Hepatocyte (in vitro differentiated cells): Measurements from ENCODE around the gene ALG8.

ENCODE experiments used
- EZH2phosphoT487 ChIP-seq: fragments of 200-600 bp; sonication (generic); IDR thresholded peaks from one replicate; pipeline ENCODE4 v1.6.1; 2018; ENCODE audit warnings: antibody characterized with exemption, mild to moderate bottlenecking, low read depth, moderate library complexity; ENCODE audit not compliant: unreplicated experiment, severe bottlenecking
- TF ChIP-seq, protein P1 (sequence below): fragments of 200-600 bp; sonication (generic); IDR thresholded peaks from 2 replicates; pipeline ENCODE4 v1.5.1; 2016; ENCODE audit warnings: antibody characterized with exemption, mild to moderate bottlenecking; ENCODE audit not compliant: poor library complexity

DNA sequence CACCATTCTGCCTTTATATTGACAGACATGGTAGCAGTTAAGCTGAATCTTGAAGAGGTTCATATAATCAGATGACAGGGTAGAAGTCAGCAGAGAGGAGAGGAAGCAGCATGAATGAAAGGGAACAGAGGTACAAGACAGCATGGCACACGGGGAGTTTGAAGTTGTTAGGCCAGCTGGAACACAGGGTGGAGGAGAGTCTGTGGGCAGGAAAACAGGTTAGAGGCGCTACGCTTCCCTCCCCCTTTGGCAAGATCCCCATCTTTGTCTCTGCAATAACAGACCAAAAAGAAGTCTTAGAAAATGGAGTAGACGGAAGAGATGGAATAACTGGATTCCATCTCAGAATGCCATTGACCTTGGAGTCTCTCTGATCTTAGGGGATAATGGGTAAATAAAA is 39.8 kb downstream of the ALG8 start:
- TF ChIP-seq, protein P1, sequence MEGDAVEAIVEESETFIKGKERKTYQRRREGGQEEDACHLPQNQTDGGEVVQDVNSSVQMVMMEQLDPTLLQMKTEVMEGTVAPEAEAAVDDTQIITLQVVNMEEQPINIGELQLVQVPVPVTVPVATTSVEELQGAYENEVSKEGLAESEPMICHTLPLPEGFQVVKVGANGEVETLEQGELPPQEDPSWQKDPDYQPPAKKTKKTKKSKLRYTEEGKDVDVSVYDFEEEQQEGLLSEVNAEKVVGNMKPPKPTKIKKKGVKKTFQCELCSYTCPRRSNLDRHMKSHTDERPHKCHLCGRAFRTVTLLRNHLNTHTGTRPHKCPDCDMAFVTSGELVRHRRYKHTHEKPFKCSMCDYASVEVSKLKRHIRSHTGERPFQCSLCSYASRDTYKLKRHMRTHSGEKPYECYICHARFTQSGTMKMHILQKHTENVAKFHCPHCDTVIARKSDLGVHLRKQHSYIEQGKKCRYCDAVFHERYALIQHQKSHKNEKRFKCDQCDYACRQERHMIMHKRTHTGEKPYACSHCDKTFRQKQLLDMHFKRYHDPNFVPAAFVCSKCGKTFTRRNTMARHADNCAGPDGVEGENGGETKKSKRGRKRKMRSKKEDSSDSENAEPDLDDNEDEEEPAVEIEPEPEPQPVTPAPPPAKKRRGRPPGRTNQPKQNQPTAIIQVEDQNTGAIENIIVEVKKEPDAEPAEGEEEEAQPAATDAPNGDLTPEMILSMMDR = no peak
- TF ChIP-seq EZH2phosphoT487 = no peak
